ENCODE results near the gene POLR2B.
A peak's percentile ranks its signal among the peaks of the same experiment; 100 is the strongest.
"Not testable (repeated sequence)": the region's sequence is repeated elsewhere in the genome, so short reads cannot be mapped to it uniquely, and the experiment has no call there.

POLR2B gene

GRCh38 chr4:56986192-56986591, 7.5 kb downstream of the POLR2B start:
- DNase-seq (ENCODE audit: low read depth in 2 of 3, low spot score in 1 of 3), result no peak

GRCh38 chr4:56986952-56987351, 8.3 kb downstream of the POLR2B start:
- no peak for DNase-seq (ENCODE audit: low read depth in 2 of 3, low spot score in 1 of 3)

- no peak for DNase-seq (ENCODE audit: low read depth in 2 of 3, low spot score in 1 of 3)
Observed at GRCh38 chr4:56990109-56990905, 11.6 kb downstream of the POLR2B start.

- no peak for DNase-seq (ENCODE audit: low read depth in 2 of 3, low spot score in 1 of 3)
Observed at GRCh38 chr4:56995525-56995924, 16.8 kb downstream of the POLR2B start.

GRCh38 chr4:56999751-57000150, 21.1 kb downstream of the POLR2B start:
- DNase-seq (ENCODE audit: low read depth in 2 of 3, low spot score in 1 of 3), result no peak

- no peak for DNase-seq (ENCODE audit: low read depth in 2 of 3, low spot score in 1 of 3)
Observed at GRCh38 chr4:57013543-57014120, 34.9 kb downstream of the POLR2B start.

GRCh38 chr4:57018980-57019379, 40.3 kb downstream of the POLR2B start:
- DNase-seq (ENCODE audit: low read depth in 2 of 3, low spot score in 1 of 3), result no peak

- no peak for DNase-seq (ENCODE audit: low read depth in 2 of 3, low spot score in 1 of 3)
Observed at GRCh38 chr4:57020467-57021101, 41.9 kb downstream of the POLR2B start.

GRCh38 chr4:57023104-57023503, 44.4 kb downstream of the POLR2B start:
- no peak for DNase-seq (ENCODE audit: low read depth in 2 of 3, low spot score in 1 of 3)

GRCh38 chr4:57034520-57034919, 55.8 kb downstream of the POLR2B start:
- no peak for DNase-seq (ENCODE audit: low read depth in 2 of 3, low spot score in 1 of 3)

- DNase-seq (ENCODE audit: low read depth in 2 of 3, low spot score in 1 of 3), result peak; percentile 7 to 13 (median 8)
Observed at GRCh38 chr4:57037982-57038604, 59.4 kb downstream of the POLR2B start.

GRCh38 chr4:57039345-57039744, 60.6 kb downstream of the POLR2B start:
- no peak for DNase-seq (ENCODE audit: low read depth in 2 of 3, low spot score in 1 of 3)

- no peak for DNase-seq (ENCODE audit: low read depth in 2 of 3, low spot score in 1 of 3)
Observed at GRCh38 chr4:57040510-57040909, 61.8 kb downstream of the POLR2B start.

GRCh38 chr4:57041020-57041419, 62.3 kb downstream of the POLR2B start:
- DNase-seq (ENCODE audit: low read depth in 2 of 3, low spot score in 1 of 3), result no peak

- no peak for DNase-seq (ENCODE audit: low read depth in 2 of 3, low spot score in 1 of 3)
Observed at GRCh38 chr4:57042711-57043169, 64.0 kb downstream of the POLR2B start.

GRCh38 chr4:57043347-57044251, 64.9 kb downstream of the POLR2B start:
- DNase-seq (ENCODE audit: low read depth in 2 of 3, low spot score in 1 of 3), result no peak

GRCh38 chr4:57044279-57044678, 65.6 kb downstream of the POLR2B start:
- DNase-seq (ENCODE audit: low read depth in 2 of 3, low spot score in 1 of 3), result no peak

- no peak for DNase-seq (ENCODE audit: low read depth in 2 of 3, low spot score in 1 of 3)
Observed at GRCh38 chr4:57044996-57045395, 66.3 kb downstream of the POLR2B start.

- DNase-seq (ENCODE audit: low read depth in 2 of 3, low spot score in 1 of 3), result not testable (repeated sequence)
Observed at GRCh38 chr4:57047046-57047445, 68.3 kb downstream of the POLR2B start.

GRCh38 chr4:57048590-57049304, 70.1 kb downstream of the POLR2B start:
- DNase-seq (ENCODE audit: low read depth in 2 of 3, low spot score in 1 of 3), result no peak
